CD4-positive, CD25-positive, alpha-beta regulatory T cell (primary cell): ENCODE data around the gene APLNR. TPM values are rescaled to one million over a fixed set of nuclear protein-coding genes. Genes with fewer than 3 reads are reported as not detected.

ENCODE experiments used
- polyA plus RNA-seq, 4 donors: library from polyadenylated mRNA; unstranded; fragments of 300-500 nt; fragmentation: Illumina TruSeq; gene quantifications; one replicate each; pipeline ENCODE4 v1.2.3, GENCODE V29; 2021
- total RNA-seq: library from RNA; stranded (reverse); gene quantifications from one replicate; pipeline ENCODE4 v1.2.3, GENCODE V29; 2022

APLNR gene
- total and polyA plus RNA-seq, 5 donors from 2014 or later = not detected

Other genes with a start within 250 kb of the APLNR start
- not detected for gene OR5AK2, start 248.3 kb downstream of the APLNR start, total RNA-seq
- gene OR5AK2, start 248.3 kb downstream of the APLNR start, polyA plus RNA-seq = not detected
- not detected for gene LRRC55, start 55.3 kb downstream of the APLNR start, total RNA-seq
- gene LRRC55, start 55.3 kb downstream of the APLNR start, polyA plus RNA-seq = not detected
- 16.3 TPM for gene TNKS1BP1, start 87.7 kb upstream of the APLNR start, total RNA-seq
- 1 to 10 TPM; 1.5 to 4.5 (median 2.0) TPM for gene TNKS1BP1, start 87.7 kb upstream of the APLNR start, polyA plus RNA-seq
- gene SSRP1, start 98.6 kb upstream of the APLNR start, total RNA-seq = 54.6 TPM
- gene SSRP1, start 98.6 kb upstream of the APLNR start, polyA plus RNA-seq = 10 to 100 TPM; 20.5 to 29.5 (median 27.2) TPM
- not detected for gene P2RX3, start 101.1 kb upstream of the APLNR start, total RNA-seq
- gene P2RX3, start 101.1 kb upstream of the APLNR start, polyA plus RNA-seq = not detected
- not detected for gene PRG3, start 143.9 kb upstream of the APLNR start, total RNA-seq
- gene PRG3, start 143.9 kb upstream of the APLNR start, polyA plus RNA-seq = not detected
- not detected for gene PRG2, start 153.4 kb upstream of the APLNR start, total RNA-seq
- gene PRG2, start 153.4 kb upstream of the APLNR start, polyA plus RNA-seq = under 1 TPM in 1 of 4 donors, not detected in 3; 0.13 TPM
- gene SLC43A3, start 189.9 kb upstream of the APLNR start, total RNA-seq = 19.1 TPM
- gene SLC43A3, start 189.9 kb upstream of the APLNR start, polyA plus RNA-seq = 10 to 100 TPM; 21.6 to 36.9 (median 27.3) TPM
- not detected for gene RTN4RL2, start 223.3 kb upstream of the APLNR start, total RNA-seq
- gene RTN4RL2, start 223.3 kb upstream of the APLNR start, polyA plus RNA-seq = under 1 TPM in 1 of 4 donors, not detected in 3; 0.11 TPM